ENCODE data around the gene MT1E.

Gene MT1E

GRCh38 chr16:56645311-56645710 is 19.7 kb downstream of the MT1E start:
- TF ChIP-seq ZBTB8A (tag by site-specific recombination; IDR thresholded peaks at IDR 0.05) (no peak), ZNF701 (tag by site-specific recombination; IDR thresholded peaks at IDR 0.05) (no peak), ELK4 (IDR thresholded peaks at IDR 0.05; ENCODE audit: borderline replicate concordance, low read depth, low read length) (no peak)
- POLR2A ChIA-PET, result no interaction called here

GRCh38 chr16:56645838-56646237 is 20.3 kb downstream of the MT1E start:
- CTCF ChIA-PET, result interaction anchor here (1.0 to 1.3 kb wide), 3 partner anchors 45 to 69 kb away, joined by 3 to 5 read pairs (median 4); no protein-coding TSS in a partner anchor
- POLR2A ChIA-PET, result no interaction called here
- H3K4me3 ChIP-seq (ENCODE audit: low read depth, low read length), result no peak overlapping the region
- H3K9me3 ChIP-seq (ENCODE audit: control insufficient read depth, insufficient read depth, low read depth, low read length), result no peaks in the 10 kb centered on the region
- no peaks in the 10 kb centered on the region for H3K36me3 ChIP-seq (ENCODE audit: control insufficient read depth in 2 of 2, insufficient read depth in 1 of 2, low read length in 2 of 2)
- H3K27ac ChIP-seq (ENCODE audit: extremely low read depth, low read depth, low read length), result no peak overlapping the region
- no peaks in the 10 kb centered on the region for H3K4me1 ChIP-seq (ENCODE audit: control insufficient read depth, insufficient read depth, low read length)
- peak; percentile 76 for TF ChIP-seq REST (tag by site-specific recombination; IDR thresholded peaks at IDR 0.05)
- TF ChIP-seq KLF1 (tag by site-specific recombination; IDR thresholded peaks at IDR 0.05), result no peak

More at GRCh38 chr16:56645311-56645710, 19.7 kb downstream of the MT1E start:
- H3K36me3 ChIP-seq (ENCODE audit: control insufficient read depth in 2 of 2, insufficient read depth in 1 of 2, low read length in 2 of 2), result no peaks in the 10 kb centered on the region
- H3K4me3 ChIP-seq (ENCODE audit: low read depth, low read length), result no peak overlapping the region
- no peaks in the 10 kb centered on the region for H3K4me1 ChIP-seq (ENCODE audit: control insufficient read depth, insufficient read depth, low read length)
- CTCF ChIA-PET, result interaction anchor here (1.3 kb wide), 2 partner anchors 57 to 68 kb away, joined by 4 to 5 read pairs; no protein-coding TSS in a partner anchor
- no peak overlapping the region for H3K27ac ChIP-seq (ENCODE audit: extremely low read depth, low read depth, low read length)
- no peaks in the 10 kb centered on the region for H3K9me3 ChIP-seq (ENCODE audit: control insufficient read depth, insufficient read depth, low read depth, low read length)

GRCh38 chr16:56647641-56648431 is 22.3 kb downstream of the MT1E start:
- no peaks in the 10 kb centered on the region for H3K4me1 ChIP-seq (ENCODE audit: control insufficient read depth, insufficient read depth, low read length)
- H3K36me3 ChIP-seq (ENCODE audit: control insufficient read depth in 2 of 2, insufficient read depth in 1 of 2, low read length in 2 of 2), result no peaks in the 10 kb centered on the region
- ChIA-PET CTCF (interaction anchor here (0.7 kb wide), 1 partner anchor 71 kb away, joined by 4 read pairs; no protein-coding TSS in a partner anchor), POLR2A (no interaction called here)
- H3K4me3 ChIP-seq (ENCODE audit: low read depth, low read length), result no peak overlapping the region
- H3K9me3 ChIP-seq (ENCODE audit: control insufficient read depth, insufficient read depth, low read depth, low read length), result no peaks in the 10 kb centered on the region
- H3K27ac ChIP-seq (ENCODE audit: extremely low read depth, low read depth, low read length), result no peak overlapping the region
- TF ChIP-seq ZXDB (tag by site-specific recombination; IDR thresholded peaks at IDR 0.05) (no peak), KLF17 (tag by site-specific recombination; IDR thresholded peaks at IDR 0.05) (no peak), ZBTB8A (tag by site-specific recombination; IDR thresholded peaks at IDR 0.05) (no peak), SP3 (tag by site-specific recombination; IDR thresholded peaks at IDR 0.05) (no peak), ZNF449 (tag by site-specific recombination; IDR thresholded peaks at IDR 0.05) (no peak), ZNF10 (tag by site-specific recombination; IDR thresholded peaks at IDR 0.05) (no peak), ZNF280D (tag by site-specific recombination; IDR thresholded peaks at IDR 0.05) (no peak), ZNF148 (tag by site-specific recombination; IDR thresholded peaks at IDR 0.05; ENCODE audit: borderline replicate concordance) (no peak), ZBTB49 (tag by site-specific recombination; IDR thresholded peaks at IDR 0.05; ENCODE audit: low read depth) (no peak)

Data from HEK293 (cell line).